Esophagus squamous epithelium (tissue), 5 donors: ENCODE results near the gene DCC. TPM values are rescaled to one million over a fixed set of nuclear protein-coding genes. Genes with fewer than 3 reads are reported as not detected.

Experiments
- DNase-seq: peaks from one replicate; lab custom pipeline; 2025; lab: John Stamatoyannopoulos, UW
- H3K27ac ChIP-seq, 4 donors: fragments of 200-600 bp; sonication (generic); one replicate each; pipeline ENCODE4 v1.5.1; 2016 to 2019; ENCODE audit warnings: mild to moderate bottlenecking in 1 of 4
- H3K27me3 ChIP-seq, 4 donors: fragments of 200-600 bp; sonication (generic); 1 replicate in 3 of 4; 2 replicates in 1 of 4; pipeline versions ENCODE4 v1.5.1 to v1.6.0; 2017 to 2021; ENCODE audit warnings: antibody characterized with exemption in 1 of 4
- H3K36me3 ChIP-seq, 3 donors: fragments of 200-600 bp; sonication (generic); one replicate each; pipeline ENCODE4 v1.5.1; 2016 to 2019
- H3K4me1 ChIP-seq, 3 donors: fragments of 200-600 bp; sonication (generic); one replicate each; pipeline ENCODE4 v1.5.1; 2017 to 2019
- H3K4me3 ChIP-seq, 4 donors: fragments of 200-600 bp; sonication (generic); 1 replicate in 3 of 4; 2 replicates in 1 of 4; pipeline ENCODE4 v1.5.1; 2016 to 2019; ENCODE audit warnings: mild to moderate bottlenecking in 2 of 4, moderate library complexity in 1 of 4
- H3K9me3 ChIP-seq, 3 donors: fragments of 200-600 bp; sonication (generic); one replicate each; pipeline ENCODE4 v1.5.1; 2016 to 2019
- CTCF ChIP-seq, 6 experiments: fragments of 450-650 bp in 4 of 6; fragments of 200-600 bp in 2 of 6; sonication (generic) in 2 of 6; IDR thresholded peaks; one replicate each; pipeline ENCODE4 v1.5.1; 2016 to 2019; ENCODE audit warnings: antibody characterized with exemption in 6 of 6, mild to moderate bottlenecking in 4 of 6, moderate library complexity in 4 of 6
- POLR2A ChIP-seq, 4 donors: fragments of 450-650 bp; IDR thresholded peaks; one replicate each; pipeline ENCODE4 v1.6.1; 2017; ENCODE audit warnings: antibody characterized with exemption in 4 of 4, mild to moderate bottlenecking in 4 of 4, moderate library complexity in 3 of 4
- WGBS, 2 donors: methylation state at CpG; one replicate each; pipeline ENCODE4 v1.1.5; 2018; 5-methylcytosine and 5-hydroxymethylcytosine counted together
- intact Hi-C: fragments of 100-400 bp; cut with DNase I; formaldehyde crosslinking; loops from one replicate; pipeline ENCODE4 v1.15.0; 2022
- total RNA-seq, 4 donors: library from RNA; depleted of rRNA; stranded (reverse); fragments of >200 nt; gene quantifications; one replicate each; pipeline ENCODE4 v1.1.0, GENCODE V29; 2016
- donor health status: DM: yes; HTN: yes; CAD: no.

DCC gene
- total RNA-seq, 4 donors from 2014 or later = 0.06 to 0.95 TPM; not detected in 2

- Histone ChIP-seq H3K36me3 (no peaks in the 10 kb centered on the region), H3K9me3 (peaks cover 0 to 6% (median 0%) of the 10 kb centered on the region in 3 donors), H3K27ac (no peak overlapping the region), H3K4me1 (no peaks in the 10 kb centered on the region), H3K27me3 (no peaks in the 10 kb centered on the region), H3K4me3 (no peak overlapping the region)
- WGBS, 2 donors = 40 to 44% methylated on average over 4 of the region's 4 CpGs
- no peak for DNase-seq
- no peak for TF ChIP-seq CTCF (IDR thresholded peaks at IDR 0.05)
- TF ChIP-seq POLR2A (IDR thresholded peaks at IDR 0.05) = no peak
- intact Hi-C loops = no loop called here
These were observed 802.0 kb downstream of the DCC start for GRCh38 chr18:53142005-53142404.

GRCh38 chr18:53147472-53147871 lies 807.5 kb downstream of the DCC start:
- Histone ChIP-seq H3K27me3 (no peaks in the 10 kb centered on the region), H3K4me1 (no peaks in the 10 kb centered on the region), H3K9me3 (no peaks in the 10 kb centered on the region), H3K4me3 (no peak overlapping the region), H3K27ac (no peak overlapping the region), H3K36me3 (no peaks in the 10 kb centered on the region)
- intact Hi-C loops = no loop called here
- no peak for TF ChIP-seq CTCF (IDR thresholded peaks at IDR 0.05)
- TF ChIP-seq POLR2A (IDR thresholded peaks at IDR 0.05) = no peak
- no peak for DNase-seq

GRCh38 chr18:53148123-53148522 lies 808.1 kb downstream of the DCC start:
- no peak for DNase-seq
- TF ChIP-seq CTCF (IDR thresholded peaks at IDR 0.05) (no peak), POLR2A (IDR thresholded peaks at IDR 0.05) (no peak)
- WGBS, 2 donors = 41% methylated on average over 5 of the region's 5 CpGs
- Histone ChIP-seq H3K4me1 (no peaks in the 10 kb centered on the region), H3K27me3 (no peaks in the 10 kb centered on the region), H3K27ac (no peak overlapping the region), H3K9me3 (no peaks in the 10 kb centered on the region), H3K36me3 (no peaks in the 10 kb centered on the region), H3K4me3 (no peak overlapping the region)
- intact Hi-C loops = no loop called here

- H3K27ac ChIP-seq = no peak overlapping the region
- H3K4me3 ChIP-seq = no peak overlapping the region
- no peaks in the 10 kb centered on the region for H3K36me3 ChIP-seq
- DNase-seq = no peak
- TF ChIP-seq CTCF (IDR thresholded peaks at IDR 0.05) = no peak
- TF ChIP-seq POLR2A (IDR thresholded peaks at IDR 0.05) = no peak
- H3K9me3 ChIP-seq = no peaks in the 10 kb centered on the region
- intact Hi-C loops = no loop called here
- H3K4me1 ChIP-seq = no peaks in the 10 kb centered on the region
- H3K27me3 ChIP-seq = no peaks in the 10 kb centered on the region
- WGBS, 2 donors = 53 to 67% methylated on average over 2 of the region's 2 CpGs
These were observed 812.5 kb downstream of the DCC start for GRCh38 chr18:53152476-53152875.

GRCh38 chr18:53153281-53153680 lies 813.3 kb downstream of the DCC start:
- no peaks in the 10 kb centered on the region for H3K36me3 ChIP-seq
- no peak for TF ChIP-seq POLR2A (IDR thresholded peaks at IDR 0.05)
- no peak for TF ChIP-seq CTCF (IDR thresholded peaks at IDR 0.05)
- intact Hi-C loops = no loop called here
- no peak overlapping the region for H3K4me3 ChIP-seq
- no peak for DNase-seq
- H3K27me3 ChIP-seq = no peaks in the 10 kb centered on the region
- no peaks in the 10 kb centered on the region for H3K4me1 ChIP-seq
- 31 to 44% methylated on average over 4 of the region's 4 CpGs for WGBS, 2 donors
- H3K27ac ChIP-seq = no peak overlapping the region
- no peaks in the 10 kb centered on the region for H3K9me3 ChIP-seq
